ENCODE data around the gene SLTM.
"Not testable (repeated sequence)": the region's sequence is repeated elsewhere in the genome, so short reads cannot be mapped to it uniquely, and the experiment has no call there.

The SLTM gene

DNA sequence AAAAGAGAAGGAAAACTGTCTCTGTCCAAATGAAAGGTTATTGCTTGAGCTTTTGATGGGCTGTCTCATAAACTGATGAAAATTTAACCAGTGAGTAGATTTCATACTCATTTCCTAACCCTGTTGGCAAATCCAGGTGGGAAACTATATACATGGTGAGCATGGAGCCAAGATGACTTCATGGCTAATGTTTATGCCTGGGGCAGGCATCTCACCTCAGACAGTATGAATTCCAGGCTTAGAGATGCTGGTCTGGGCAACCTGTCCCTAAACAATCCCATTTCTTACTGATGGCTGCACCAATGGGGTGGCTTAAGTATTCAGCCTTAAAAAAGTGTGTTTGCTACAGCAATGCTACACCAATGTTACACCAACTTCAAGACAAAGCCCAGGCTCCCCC lies 58.1 kb downstream of the SLTM start:
- DNase-seq (ENCODE audit: low read depth): no peak

DNA sequence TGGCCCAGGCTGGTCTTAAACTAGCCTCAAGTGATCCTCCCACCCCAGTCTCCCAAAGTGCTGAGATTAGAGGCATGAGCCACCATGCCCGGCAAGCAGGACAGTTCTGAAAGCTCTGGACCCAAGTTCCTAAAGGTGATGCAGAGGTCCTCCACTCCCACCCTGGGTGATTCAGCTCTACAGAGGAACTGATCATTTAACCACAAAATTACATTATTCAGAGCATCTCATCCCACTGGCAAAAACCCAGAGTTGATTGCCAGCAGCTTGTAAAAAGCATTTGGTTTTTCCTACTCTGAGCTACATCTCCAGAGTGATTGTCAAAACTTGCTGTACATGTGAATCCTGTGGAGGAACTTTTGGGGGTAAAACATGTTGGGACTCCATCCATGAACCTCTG lies 60.2 kb downstream of the SLTM start:
- DNase-seq (ENCODE audit: low read depth): peak; percentile 68

DNA sequence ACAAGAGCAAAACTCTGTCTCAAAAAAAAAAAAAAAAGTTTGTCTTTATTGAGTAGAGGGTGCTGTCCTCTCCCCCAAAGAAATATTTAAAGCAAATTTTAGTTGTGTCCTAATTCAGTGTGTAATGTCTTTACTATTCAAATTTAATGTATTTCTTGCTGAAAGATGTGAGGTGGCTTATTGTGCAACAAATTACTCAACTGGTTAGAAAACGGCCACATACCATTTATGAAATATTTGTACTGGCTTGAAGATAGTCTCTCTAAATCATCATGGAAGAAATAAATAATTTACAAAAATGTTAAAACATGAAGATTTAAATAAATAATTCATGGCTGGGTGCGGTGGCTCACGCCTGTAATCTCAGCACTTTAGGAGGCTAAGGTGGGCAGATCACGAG lies 63.0 kb downstream of the SLTM start:
- DNase-seq (ENCODE audit: low read depth): peak; percentile 20

DNA sequence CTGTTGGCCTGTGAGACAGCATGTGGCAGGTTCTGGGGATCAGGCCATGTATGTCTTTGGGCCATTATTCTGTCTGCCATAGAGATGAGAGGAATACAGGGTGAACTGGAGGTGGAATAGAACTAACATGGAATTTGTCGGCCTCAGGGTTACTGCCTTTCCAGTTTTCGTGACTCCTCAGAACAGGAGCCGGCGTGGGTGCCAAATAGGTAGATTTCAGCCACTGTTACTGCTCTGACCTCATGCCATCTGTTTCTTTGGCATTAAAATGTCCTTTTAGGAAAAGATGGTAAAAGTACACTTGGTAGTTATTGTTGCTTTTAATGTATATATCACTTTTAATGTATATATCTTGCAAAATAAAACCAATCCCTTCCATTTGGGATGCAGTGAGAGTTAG lies 65.6 kb downstream of the SLTM start:
- no peak for DNase-seq (ENCODE audit: low read depth)

DNA sequence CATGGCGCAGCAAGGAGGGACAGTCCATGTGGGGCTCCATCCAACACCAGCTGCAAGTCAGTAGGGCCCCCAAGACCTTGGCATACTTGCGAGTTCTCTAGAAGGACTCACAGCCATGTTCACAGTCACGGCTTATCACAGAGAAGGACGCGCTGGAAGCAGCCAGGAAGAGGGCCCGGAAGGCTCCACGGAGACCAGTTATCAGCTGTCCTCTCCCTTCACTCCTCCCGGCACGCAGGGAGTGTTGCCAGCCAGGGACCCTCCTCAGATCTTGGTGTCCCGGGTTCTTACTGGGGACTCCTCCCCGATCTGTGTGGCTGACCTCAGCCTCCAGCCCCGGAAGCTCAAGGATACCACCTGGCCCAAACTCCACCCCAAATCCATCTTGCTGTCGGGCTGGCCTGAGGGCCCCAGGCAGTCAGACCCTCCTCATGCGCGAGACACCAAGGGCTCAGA lies 68.0 kb downstream of the SLTM start:
- DNase-seq (ENCODE audit: low read depth): no peak

DNA sequence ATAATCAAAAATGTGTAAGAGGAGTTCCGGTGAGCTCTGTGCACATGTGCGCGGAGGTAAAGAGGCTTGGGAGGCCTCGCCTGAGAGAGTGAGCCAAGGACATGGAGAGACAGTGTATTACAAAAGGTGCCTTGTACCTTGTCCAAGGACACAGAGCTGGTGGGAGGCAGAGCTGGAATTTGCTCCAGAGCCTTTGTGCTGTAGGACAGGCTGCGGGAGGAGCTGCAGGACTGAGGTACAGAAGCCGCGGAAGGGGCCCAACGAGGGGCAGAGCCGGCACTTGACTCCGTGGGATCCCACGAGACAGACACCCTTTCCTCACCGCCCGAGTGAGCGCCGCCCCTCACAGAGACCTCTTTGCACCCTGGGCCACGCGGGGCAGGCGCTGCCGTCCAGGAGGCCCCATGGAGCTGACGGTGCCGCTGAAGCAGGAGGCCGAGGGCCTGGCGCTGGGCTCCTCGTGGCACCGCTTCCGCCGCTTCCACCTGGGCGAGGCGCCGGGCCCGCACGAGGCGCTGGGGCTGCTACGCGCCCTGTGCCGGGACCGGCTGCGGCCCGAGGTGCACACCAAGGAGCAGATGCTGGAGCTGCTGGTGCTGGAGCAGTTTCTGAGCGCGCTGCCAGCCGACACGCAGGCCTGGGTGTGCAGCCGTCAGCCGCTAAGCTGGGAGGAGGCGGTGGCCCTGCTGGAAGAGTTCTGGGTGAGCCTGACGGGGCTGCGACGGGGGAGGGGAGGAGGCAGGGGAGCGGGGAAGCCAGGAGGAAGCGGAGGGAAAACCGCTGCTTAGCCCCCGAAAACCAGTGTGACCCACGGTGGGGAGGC lies 68.7 kb downstream of the SLTM start:
- no peak for DNase-seq (ENCODE audit: low read depth)

DNA sequence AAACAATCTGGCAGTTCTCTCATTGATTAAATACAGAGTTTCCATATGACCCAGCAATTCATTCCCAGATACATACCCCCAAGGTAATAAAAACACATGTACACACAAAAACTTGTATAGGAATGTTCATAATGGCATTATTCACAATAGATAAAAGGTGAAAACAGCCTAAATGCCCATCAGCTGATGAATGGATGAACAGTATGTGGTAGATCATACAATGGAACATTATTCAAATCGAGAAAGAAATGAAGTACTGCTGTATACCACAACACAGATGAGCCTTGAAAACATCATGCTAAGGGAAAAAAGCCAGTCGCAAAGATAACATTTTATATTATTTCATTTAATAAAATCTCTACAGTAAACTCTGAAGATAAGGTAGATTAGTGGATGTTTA lies 71.2 kb downstream of the SLTM start:
- DNase-seq (ENCODE audit: low read depth): no peak

DNA sequence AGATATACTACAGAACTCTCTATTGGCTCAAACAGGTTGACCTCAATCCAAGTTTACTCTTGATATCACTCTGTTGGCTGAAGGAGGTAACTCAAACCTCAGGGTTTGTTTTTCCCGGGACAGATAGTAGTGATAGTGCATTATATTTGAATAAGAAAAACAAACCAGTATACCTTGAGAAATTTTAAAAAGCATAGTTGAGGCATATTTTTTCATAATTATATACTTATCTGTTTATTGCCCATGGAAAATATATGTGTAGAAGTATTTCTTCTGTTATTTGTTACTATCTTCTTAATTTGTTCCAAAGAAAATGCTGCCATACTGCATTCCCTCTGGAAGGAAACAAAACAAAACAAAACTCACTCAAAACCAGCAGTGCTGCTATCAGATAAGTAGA lies 76.9 kb downstream of the SLTM start:
- DNase-seq (ENCODE audit: low read depth): not testable (repeated sequence)

DNA sequence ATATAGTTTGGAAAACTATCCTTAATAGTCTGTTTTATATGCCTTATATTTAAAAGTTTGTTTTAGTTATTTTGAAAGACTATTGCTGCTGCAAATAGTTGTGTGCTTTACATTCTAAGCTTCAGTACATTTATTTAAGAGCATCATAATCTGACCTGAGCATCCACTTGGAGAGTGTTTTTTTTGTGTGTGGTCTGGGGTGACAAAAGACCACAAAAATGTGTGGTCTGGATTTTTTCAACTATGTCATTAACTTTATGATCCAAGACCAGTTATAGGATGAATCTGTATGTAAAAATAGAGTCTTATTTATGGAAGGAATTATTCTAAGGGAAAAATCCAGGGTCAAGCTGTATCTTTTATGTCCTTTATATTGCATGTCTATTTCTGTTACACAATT lies 77.4 kb downstream of the SLTM start:
- DNase-seq (ENCODE audit: low read depth): peak; percentile 26

DNA sequence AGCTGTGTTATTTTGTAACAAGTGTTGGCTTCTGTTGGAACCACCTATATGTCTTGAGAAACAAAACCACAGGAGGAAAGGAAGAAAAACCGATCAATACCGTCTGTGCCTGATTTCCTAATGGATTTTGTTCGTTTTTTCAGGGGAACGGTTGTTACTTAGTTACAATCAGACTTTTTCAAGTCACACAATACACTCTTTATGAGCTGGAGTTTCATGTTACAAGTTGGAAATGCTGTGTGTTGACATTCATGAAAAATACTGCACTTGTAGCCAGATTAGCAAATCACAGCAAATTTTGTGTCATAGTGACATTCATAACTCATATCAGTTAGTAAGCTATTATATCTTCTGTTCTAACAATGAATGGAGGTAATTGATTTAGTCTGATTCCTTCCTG lies 78.9 kb downstream of the SLTM start:
- no peak for DNase-seq (ENCODE audit: low read depth)

DNA sequence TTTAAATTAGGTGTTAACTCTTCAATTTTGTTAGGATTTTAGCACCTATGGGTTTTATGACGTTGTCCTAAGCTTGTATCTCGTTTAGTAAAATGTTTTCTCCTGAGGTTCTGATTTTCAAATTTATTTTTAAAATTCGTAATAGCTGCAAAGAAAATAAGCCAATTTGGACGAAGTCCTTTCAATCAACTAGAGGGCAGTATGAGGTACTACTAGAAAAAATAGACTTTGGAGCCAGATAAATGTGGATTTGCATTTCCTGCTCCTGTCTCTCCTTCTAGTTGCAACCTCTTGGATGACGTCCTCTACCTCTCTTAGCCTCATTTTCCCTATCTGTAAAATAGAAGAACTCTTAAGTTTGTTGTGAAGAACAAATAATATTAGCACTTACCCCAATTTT lies 81.1 kb downstream of the SLTM start:
- no peak for DNase-seq (ENCODE audit: low read depth)

DNA sequence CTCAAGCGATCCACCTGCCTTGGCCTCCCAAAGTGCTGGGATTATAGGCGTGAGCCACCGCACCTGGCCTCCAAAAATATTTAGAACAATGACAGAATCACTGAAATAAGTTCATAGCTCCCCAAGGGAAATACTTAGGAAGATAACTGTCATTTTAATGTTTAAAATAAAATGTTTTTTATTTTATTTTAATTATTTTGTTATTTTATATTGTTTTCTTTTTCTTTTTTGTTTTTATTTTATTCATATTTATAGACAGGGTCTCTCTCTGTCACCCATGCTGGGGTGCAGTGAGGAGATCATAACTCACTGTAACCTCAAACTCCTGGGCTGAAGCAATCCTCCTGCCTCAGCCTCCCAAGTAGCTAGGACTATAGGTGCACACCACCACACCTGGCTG lies 82.3 kb downstream of the SLTM start:
- DNase-seq (ENCODE audit: low read depth): not testable (repeated sequence)

DNA sequence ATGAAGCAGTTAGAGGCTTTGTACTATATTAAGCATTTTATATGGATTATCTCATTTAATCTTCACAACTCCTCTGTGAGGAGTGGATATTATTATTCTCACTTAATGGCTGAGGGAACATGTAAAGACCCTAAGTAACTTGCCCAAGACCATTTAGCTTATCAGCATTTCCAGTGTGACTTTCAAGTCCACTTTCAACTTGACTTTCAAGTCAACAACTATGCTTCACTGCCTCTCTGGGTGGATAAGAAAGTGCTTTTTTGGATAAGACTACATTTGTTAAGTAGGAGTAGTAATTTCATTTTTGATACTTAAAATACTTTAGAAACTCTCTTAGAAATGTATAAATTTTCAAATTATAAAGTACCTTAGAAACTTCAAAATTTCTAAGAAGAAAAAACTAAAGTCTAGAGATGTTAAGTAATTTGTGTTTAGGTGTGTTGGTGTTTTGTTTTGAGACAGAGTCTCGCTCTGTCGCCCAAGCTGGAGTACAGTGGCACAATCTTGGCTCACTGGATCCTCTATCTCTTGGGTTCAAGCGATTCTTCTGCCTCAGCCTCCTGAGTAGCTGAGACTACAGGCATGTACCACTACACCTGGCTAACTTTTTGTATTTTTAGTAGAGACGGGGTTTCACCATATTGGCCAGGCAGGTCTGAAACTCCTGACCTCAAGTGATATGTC lies 90.6 kb downstream of the SLTM start:
- no peak for DNase-seq (ENCODE audit: low read depth)

DNA sequence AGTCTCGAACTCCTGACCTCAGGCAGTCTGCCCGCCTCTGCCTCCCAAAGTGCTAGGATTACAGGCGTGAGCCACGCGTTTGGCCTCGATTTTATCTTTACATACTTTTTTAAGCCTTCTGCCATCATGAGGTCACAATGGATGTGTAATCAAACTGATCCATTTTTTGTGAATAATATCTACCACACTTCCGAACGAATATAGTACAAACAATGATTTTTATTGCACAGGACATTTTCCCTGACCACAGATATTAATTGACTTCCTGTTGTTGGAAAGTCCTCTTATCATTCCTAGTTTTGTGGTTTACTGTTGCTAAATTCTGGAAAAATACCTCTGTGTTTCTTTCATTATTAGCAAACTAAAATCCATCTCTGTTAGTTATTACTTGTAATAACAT lies 93.4 kb downstream of the SLTM start:
- DNase-seq (ENCODE audit: low read depth): no peak

DNA sequence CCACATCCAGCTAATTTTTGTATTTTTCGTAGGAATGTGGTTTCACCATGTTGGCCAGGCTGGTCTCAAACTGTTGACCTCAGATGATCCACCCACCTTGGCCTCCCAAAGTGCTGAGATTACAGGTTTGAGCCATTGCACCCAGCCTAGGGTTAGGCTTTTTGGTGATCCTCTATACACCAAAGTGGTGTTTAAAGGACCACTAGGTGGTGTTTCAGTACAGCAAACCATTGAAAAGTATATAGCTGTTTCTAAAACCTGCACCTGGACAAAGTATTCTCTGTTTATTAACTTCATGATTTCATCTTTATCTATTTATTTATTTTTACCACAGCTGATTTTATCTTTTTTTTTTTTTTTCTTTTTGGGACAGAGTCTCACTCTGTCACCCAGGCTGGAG lies 94.0 kb downstream of the SLTM start:
- no peak for DNase-seq (ENCODE audit: low read depth)

DNA sequence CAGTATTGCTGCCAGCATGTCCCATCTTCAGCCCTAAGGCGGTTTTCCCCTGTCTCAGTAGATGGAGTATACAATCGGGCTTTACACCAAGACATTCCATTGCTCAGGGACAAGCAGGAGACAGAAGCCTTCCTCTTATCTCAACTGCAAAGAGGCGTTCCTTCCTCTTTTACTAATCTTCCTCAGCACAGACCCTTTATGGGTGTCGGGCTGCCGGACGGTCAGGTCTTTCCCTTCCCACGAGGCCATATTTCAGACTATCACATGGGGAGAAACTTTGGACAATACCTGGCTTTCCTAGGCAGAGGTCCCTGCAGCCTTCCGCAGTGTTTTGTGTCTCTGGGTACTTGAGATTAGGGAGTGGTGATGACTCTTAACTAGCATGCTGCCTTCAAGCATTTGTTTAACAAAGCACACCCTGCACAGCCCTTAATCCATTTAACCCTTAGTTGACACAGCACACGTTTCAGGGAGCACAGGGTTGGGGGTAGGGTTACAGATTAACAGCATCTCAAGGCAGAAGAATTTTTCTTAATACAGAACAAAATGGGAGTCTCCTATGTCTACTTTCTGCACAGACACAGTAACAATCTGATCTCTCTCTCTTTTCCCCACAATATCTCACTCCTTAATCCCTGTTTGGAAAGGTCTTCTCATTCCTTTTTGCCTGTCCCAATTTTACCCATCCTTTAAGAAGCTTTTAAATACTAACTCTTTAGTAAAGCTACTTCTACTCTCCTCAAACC lies 99.6 kb downstream of the SLTM start:
- DNase-seq (ENCODE audit: low read depth): not testable (repeated sequence)

DNA sequence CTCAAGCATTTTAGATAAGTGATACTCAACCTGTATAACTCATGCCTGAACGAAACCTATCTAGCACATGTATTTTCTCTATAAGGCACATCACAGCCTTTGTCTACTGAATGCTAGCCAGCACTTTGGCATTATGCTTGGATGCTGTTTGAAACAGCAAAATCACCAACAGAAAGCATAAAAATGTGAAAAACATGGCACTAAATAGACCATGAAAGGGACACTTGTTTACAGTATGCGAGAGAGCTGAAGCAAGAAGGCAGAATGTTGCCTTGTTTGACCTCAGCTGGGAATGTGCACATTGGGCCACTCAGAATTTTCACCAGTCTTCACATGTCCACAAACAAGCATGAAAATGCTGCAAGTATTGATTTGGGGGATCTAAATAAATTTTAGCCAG lies 102.9 kb downstream of the SLTM start:
- no peak for DNase-seq (ENCODE audit: low read depth)

Data from HS-5 (cell line).